Measurements from ENCODE around the gene STX1B. TPM values are rescaled to one million over a fixed set of nuclear protein-coding genes. Genes with fewer than 3 reads are reported as not detected.

The STX1B gene
- total RNA-seq, 2 donors from 2014 or later, result 0.27 to 0.47 TPM

- no peaks in the 10 kb centered on the region for H3K27me3 Mint-ChIP-seq
- no peak overlapping the region for H3K4me3 Mint-ChIP-seq
- ATAC-seq (peak; percentile 25), DNase-seq (no peak)
- peaks cover 9% of the 10 kb centered on the region for H3K36me3 Mint-ChIP-seq (ENCODE audit: low read depth)
- no peaks in the 10 kb centered on the region for H3K9me3 ChIP-seq (ENCODE audit: control insufficient read depth, low read length, poor library complexity, severe bottlenecking)
- no peak overlapping the region for H3K27ac Mint-ChIP-seq
- peaks cover 2% of the 10 kb centered on the region for H3K4me1 Mint-ChIP-seq
Measured at GRCh38 chr16:30985401-30986128, 24.9 kb downstream of the STX1B start.

GRCh38 chr16:30984669-30985400, 25.6 kb downstream of the STX1B start, which contains the start of gene HSD3B7:
Gene HSD3B7, plus strand, starts transcription at chr16:30985207. Its CDS starts 452 bp downstream, at chr16:30985659.
- H3K9me3 ChIP-seq (ENCODE audit: control insufficient read depth, low read length, poor library complexity, severe bottlenecking), result no peaks in the 10 kb centered on the region
- H3K4me3 Mint-ChIP-seq, result no peak within 1 kb of the TSS
- peaks cover 5% of the 10 kb centered on the region for H3K4me1 Mint-ChIP-seq
- peak within 1 kb of the TSS; percentile 34 for H3K27ac Mint-ChIP-seq
- DNase-seq (peak; percentile 65 to 81 (median 79)), ATAC-seq (peak; percentile 79)
- H3K36me3 Mint-ChIP-seq (ENCODE audit: low read depth), result peaks cover 11% of the 10 kb centered on the region
- no peaks in the 10 kb centered on the region for H3K27me3 Mint-ChIP-seq

- Mint-ChIP-seq H3K4me3 (no peak overlapping the region), H3K4me1 (peaks cover 5% of the 10 kb centered on the region), H3K27ac (peak overlapping the region; percentile 34), H3K27me3 (no peaks in the 10 kb centered on the region), H3K36me3 (ENCODE audit: low read depth) (peaks cover 11% of the 10 kb centered on the region)
- ATAC-seq (no peak), DNase-seq (no peak)
- H3K9me3 ChIP-seq (ENCODE audit: control insufficient read depth, low read length, poor library complexity, severe bottlenecking), result no peaks in the 10 kb centered on the region
Measured at GRCh38 chr16:30983898-30984610, 26.4 kb downstream of the STX1B start.

GRCh38 chr16:30983289-30983889, 27.0 kb downstream of the STX1B start:
- ATAC-seq, result no peak
- H3K4me3 Mint-ChIP-seq, result no peak overlapping the region
- no peak overlapping the region for H3K27ac Mint-ChIP-seq
- H3K9me3 ChIP-seq (ENCODE audit: control insufficient read depth, low read length, poor library complexity, severe bottlenecking), result no peaks in the 10 kb centered on the region
- H3K36me3 Mint-ChIP-seq (ENCODE audit: low read depth), result peaks cover 11% of the 10 kb centered on the region
- peaks cover 5% of the 10 kb centered on the region for H3K4me1 Mint-ChIP-seq
- H3K27me3 Mint-ChIP-seq, result no peaks in the 10 kb centered on the region
- no peak for DNase-seq

GRCh38 chr16:30982548-30983288, 27.7 kb downstream of the STX1B start:
- DNase-seq, result no peak
- peaks cover 5% of the 10 kb centered on the region for H3K4me1 Mint-ChIP-seq
- H3K27ac Mint-ChIP-seq, result no peak overlapping the region
- H3K36me3 Mint-ChIP-seq (ENCODE audit: low read depth), result peaks cover 11% of the 10 kb centered on the region
- no peak for ATAC-seq
- H3K9me3 ChIP-seq (ENCODE audit: control insufficient read depth, low read length, poor library complexity, severe bottlenecking), result no peaks in the 10 kb centered on the region
- no peaks in the 10 kb centered on the region for H3K27me3 Mint-ChIP-seq
- no peak overlapping the region for H3K4me3 Mint-ChIP-seq

- no peaks in the 10 kb centered on the region for H3K27me3 Mint-ChIP-seq
- peaks cover 5% of the 10 kb centered on the region for H3K4me1 Mint-ChIP-seq
- ATAC-seq (no peak), DNase-seq (no peak)
- H3K27ac Mint-ChIP-seq, result no peak overlapping the region
- no peaks in the 10 kb centered on the region for H3K9me3 ChIP-seq (ENCODE audit: control insufficient read depth, low read length, poor library complexity, severe bottlenecking)
- H3K4me3 Mint-ChIP-seq, result no peak overlapping the region
- H3K36me3 Mint-ChIP-seq (ENCODE audit: low read depth), result peaks cover 11% of the 10 kb centered on the region
Measured at GRCh38 chr16:30980959-30981358, 29.5 kb downstream of the STX1B start.

DNA sequence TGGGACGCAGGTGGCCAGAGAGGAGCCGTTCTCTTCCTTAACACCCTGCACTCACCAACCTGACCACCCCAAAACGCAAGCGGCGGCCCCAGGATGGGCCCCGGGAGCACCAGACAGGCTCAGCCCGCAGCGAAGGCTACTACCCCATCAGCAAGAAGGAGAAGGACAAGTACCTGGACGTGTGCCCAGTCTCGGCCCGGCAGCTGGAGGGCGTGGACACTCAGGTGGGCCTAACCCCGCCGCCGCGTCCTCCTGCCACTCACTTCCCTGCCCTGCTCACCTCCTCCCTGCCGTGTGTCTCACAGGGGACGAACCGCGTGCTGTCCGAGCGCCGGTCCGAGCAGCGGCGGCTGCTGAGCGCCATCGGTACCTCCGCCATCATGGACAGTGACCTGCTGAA, 30.0 kb downstream of the STX1B start:
- H3K27ac Mint-ChIP-seq, result no peak overlapping the region
- H3K4me3 Mint-ChIP-seq, result no peak overlapping the region
- ATAC-seq, result no peak
- H3K9me3 ChIP-seq (ENCODE audit: control insufficient read depth, low read length, poor library complexity, severe bottlenecking), result no peaks in the 10 kb centered on the region
- H3K4me1 Mint-ChIP-seq, result peaks cover 5% of the 10 kb centered on the region
- H3K36me3 Mint-ChIP-seq (ENCODE audit: low read depth), result peaks cover 13% of the 10 kb centered on the region
- no peak for DNase-seq
- H3K27me3 Mint-ChIP-seq, result no peaks in the 10 kb centered on the region

DNA sequence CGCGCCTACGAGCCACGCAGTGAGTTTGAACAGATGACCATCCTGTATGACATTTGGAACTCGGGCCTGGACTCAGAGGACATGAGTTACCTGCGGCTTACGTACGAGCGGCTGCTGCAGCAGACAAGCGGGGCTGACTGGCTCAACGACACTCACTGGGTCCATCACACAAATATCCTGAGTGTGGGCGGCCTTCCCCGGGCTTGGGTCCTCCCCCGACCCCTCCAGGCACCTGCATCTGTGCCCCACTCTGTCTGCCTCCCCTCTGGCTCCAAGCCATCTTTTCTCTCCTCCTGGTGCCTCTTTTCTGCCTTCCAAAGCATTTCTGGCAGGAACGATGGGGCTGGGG, 30.4 kb downstream of the STX1B start:
- peaks cover 5% of the 10 kb centered on the region for H3K4me1 Mint-ChIP-seq
- DNase-seq (no peak), ATAC-seq (no peak)
- peaks cover 13% of the 10 kb centered on the region for H3K36me3 Mint-ChIP-seq (ENCODE audit: low read depth)
- H3K27me3 Mint-ChIP-seq, result no peaks in the 10 kb centered on the region
- no peak overlapping the region for H3K4me3 Mint-ChIP-seq
- H3K27ac Mint-ChIP-seq, result no peak overlapping the region
- H3K9me3 ChIP-seq (ENCODE audit: control insufficient read depth, low read length, poor library complexity, severe bottlenecking), result no peaks in the 10 kb centered on the region

DNA sequence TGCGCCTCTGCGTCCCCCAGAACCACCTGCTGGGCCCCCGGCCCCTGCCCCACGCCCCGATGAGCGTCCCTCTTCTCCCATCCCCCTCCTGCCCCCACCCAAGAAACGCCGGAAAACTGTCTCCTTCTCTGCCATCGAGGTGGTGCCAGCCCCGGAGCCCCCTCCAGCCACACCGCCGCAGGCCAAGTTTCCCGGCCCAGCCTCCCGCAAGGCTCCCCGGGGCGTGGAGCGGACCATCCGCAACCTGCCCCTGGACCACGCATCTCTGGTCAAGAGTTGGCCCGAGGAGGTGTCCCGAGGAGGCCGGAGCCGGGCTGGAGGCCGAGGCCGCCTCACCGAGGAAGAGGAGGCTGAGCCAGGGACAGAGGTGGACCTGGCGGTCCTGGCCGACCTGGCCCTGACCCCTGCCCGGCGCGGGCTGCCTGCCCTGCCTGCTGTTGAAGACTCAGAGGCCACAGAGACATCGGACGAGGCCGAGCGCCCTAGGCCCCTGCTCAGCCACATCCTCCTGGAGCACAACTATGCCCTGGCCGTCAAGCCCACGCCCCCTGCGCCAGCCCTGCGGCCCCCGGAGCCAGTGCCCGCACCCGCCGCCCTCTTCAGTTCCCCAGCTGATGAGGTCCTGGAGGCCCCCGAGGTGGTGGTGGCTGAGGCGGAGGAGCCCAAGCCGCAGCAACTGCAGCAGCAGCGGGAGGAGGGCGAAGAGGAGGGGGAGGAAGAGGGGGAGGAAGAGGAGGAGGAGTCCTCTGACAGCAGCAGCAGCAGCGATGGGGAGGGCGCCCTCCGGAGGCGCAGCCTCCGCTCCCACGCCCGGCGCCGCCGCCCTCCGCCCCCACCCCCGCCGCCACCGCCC, 31.0 kb downstream of the STX1B start:
- Mint-ChIP-seq H3K36me3 (ENCODE audit: low read depth) (peaks cover 13% of the 10 kb centered on the region), H3K27ac (no peak overlapping the region), H3K4me1 (peaks cover 5% of the 10 kb centered on the region), H3K27me3 (no peaks in the 10 kb centered on the region), H3K4me3 (no peak overlapping the region)
- ATAC-seq, result no peak
- no peak for DNase-seq
- H3K9me3 ChIP-seq (ENCODE audit: control insufficient read depth, low read length, poor library complexity, severe bottlenecking), result no peaks in the 10 kb centered on the region

DNA sequence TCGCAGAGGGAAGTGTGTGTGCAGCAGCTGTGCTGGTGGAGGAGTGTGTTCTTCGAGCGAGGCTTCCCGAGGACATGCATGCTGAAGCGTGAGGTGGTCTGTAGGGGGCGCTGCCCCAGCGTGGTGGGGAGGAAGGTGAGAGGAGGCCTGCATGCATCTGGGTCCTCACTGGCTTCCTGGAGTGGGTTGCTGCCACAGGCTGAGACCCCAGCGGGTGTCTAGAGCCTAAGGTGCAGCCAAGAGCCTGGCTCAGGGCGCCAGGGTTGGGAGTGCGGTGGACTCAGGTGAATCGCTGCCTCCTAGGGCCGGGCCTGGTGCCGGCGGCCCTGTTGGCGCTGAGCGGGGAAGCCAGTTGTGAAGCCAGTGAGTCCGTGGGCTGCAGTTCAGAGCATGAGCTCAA, 32.9 kb downstream of the STX1B start:
- H3K4me3 Mint-ChIP-seq, result no peak overlapping the region
- ATAC-seq (peak; percentile 40), DNase-seq (no peak)
- no peaks in the 10 kb centered on the region for H3K27me3 Mint-ChIP-seq
- H3K27ac Mint-ChIP-seq, result peak overlapping the region; percentile 14
- peaks cover 18% of the 10 kb centered on the region for H3K36me3 Mint-ChIP-seq (ENCODE audit: low read depth)
- H3K9me3 ChIP-seq (ENCODE audit: control insufficient read depth, low read length, poor library complexity, severe bottlenecking), result no peaks in the 10 kb centered on the region
- H3K4me1 Mint-ChIP-seq, result peaks cover 15% of the 10 kb centered on the region

GRCh38 chr16:30976486-30976885, 34.0 kb downstream of the STX1B start:
- no peaks in the 10 kb centered on the region for H3K9me3 ChIP-seq (ENCODE audit: control insufficient read depth, low read length, poor library complexity, severe bottlenecking)
- no peaks in the 10 kb centered on the region for H3K27me3 Mint-ChIP-seq
- H3K4me1 Mint-ChIP-seq, result peaks cover 18% of the 10 kb centered on the region
- no peak for ATAC-seq
- H3K4me3 Mint-ChIP-seq, result no peak overlapping the region
- peaks cover 19% of the 10 kb centered on the region for H3K36me3 Mint-ChIP-seq (ENCODE audit: low read depth)
- no peak for DNase-seq
- peak overlapping the region; percentile 71 for H3K27ac Mint-ChIP-seq

GRCh38 chr16:30974348-30974747, 36.1 kb downstream of the STX1B start:
- H3K9me3 ChIP-seq (ENCODE audit: control insufficient read depth, low read length, poor library complexity, severe bottlenecking), result no peaks in the 10 kb centered on the region
- Mint-ChIP-seq H3K4me3 (no peak overlapping the region), H3K27ac (peak overlapping the region; percentile 81), H3K27me3 (no peaks in the 10 kb centered on the region), H3K4me1 (peaks cover 23% of the 10 kb centered on the region), H3K36me3 (ENCODE audit: low read depth) (peaks cover 24% of the 10 kb centered on the region)
- no peak for DNase-seq
- ATAC-seq, result no peak
